Keratinocyte (primary cell): Measurements from ENCODE around the gene ARFIP1. TPM values are rescaled to one million over a fixed set of nuclear protein-coding genes. Genes with fewer than 3 reads are reported as not detected.

Experiments used
- DNase-seq: peaks from one replicate; pipeline ENCODE4 v3.0.0-alpha.2; 2011; ENCODE audit warnings: low read depth, missing footprints, low spot score
- FAIRE-seq: peaks from 2 replicates; lab custom pipeline; 2011; peaks lifted over from hg19 to GRCh38; lab: Jason Lieb, UNC
- H2AFZ ChIP-seq: 2 replicates; pipeline ENCODE4 v1.6.0; 2012; ENCODE audit warnings: low read length, control low read depth, inconsistent platforms; ENCODE audit not compliant: control insufficient read depth
- H3K27ac ChIP-seq: 2 replicates; pipeline ENCODE4 v1.5.1; 2011; ENCODE audit warnings: low read length; ENCODE audit not compliant: control insufficient read depth, insufficient read depth
- H3K27me3 ChIP-seq: 3 replicates; pipeline ENCODE4 v1.6.0; 2011; ENCODE audit warnings: low read length; ENCODE audit not compliant: control insufficient read depth, insufficient read depth; ENCODE audit errors: extremely low read depth
- H3K36me3 ChIP-seq, 2 experiments: 2 replicates in 1 of 2; 3 replicates in 1 of 2; pipeline ENCODE4 v1.5.1; 2011; ENCODE audit warnings: low read length in 2 of 2, mild to moderate bottlenecking in 1 of 2; ENCODE audit not compliant: control insufficient read depth in 2 of 2, insufficient read depth in 2 of 2; ENCODE audit errors: extremely low read depth in 1 of 2
- H3K4me1 ChIP-seq: 3 replicates; pipeline ENCODE4 v1.5.1; 2011; ENCODE audit warnings: low read length; ENCODE audit not compliant: control insufficient read depth, insufficient read depth; ENCODE audit errors: extremely low read depth
- H3K4me2 ChIP-seq: 3 replicates; pipeline ENCODE4 v1.6.0; 2011; ENCODE audit warnings: low read depth, low read length; ENCODE audit not compliant: control insufficient read depth, insufficient read depth; ENCODE audit errors: extremely low read depth
- H3K4me3 ChIP-seq, 3 experiments: fragments of 200-600 bp in 1 of 3; sonication (generic) in 1 of 3; 2 replicates in 2 of 3; 3 replicates in 1 of 3; pipeline ENCODE4 v1.5.1; 2011 to 2016; ENCODE audit warnings: low read length in 3 of 3, mild to moderate bottlenecking in 3 of 3, control low read depth in 2 of 3, inconsistent platforms in 1 of 3, low read depth in 1 of 3, mixed read lengths in 1 of 3, mixed run types in 1 of 3, moderate library complexity in 1 of 3; ENCODE audit not compliant: control insufficient read depth in 2 of 3, insufficient read depth in 2 of 3; ENCODE audit errors: extremely low read depth in 1 of 3
- H3K79me2 ChIP-seq: 2 replicates; pipeline ENCODE4 v1.6.0; 2012; ENCODE audit warnings: low read length; ENCODE audit not compliant: control insufficient read depth, insufficient read depth
- H3K9ac ChIP-seq: 3 replicates; pipeline ENCODE4 v1.6.0; 2011; ENCODE audit warnings: low read length; ENCODE audit not compliant: control insufficient read depth, insufficient read depth; ENCODE audit errors: extremely low read depth
- H3K9me1 ChIP-seq: 3 replicates; pipeline ENCODE4 v1.6.0; 2011; ENCODE audit warnings: low read length; ENCODE audit not compliant: control insufficient read depth, insufficient read depth; ENCODE audit errors: extremely low read depth
- H3K9me3 ChIP-seq: 2 replicates; pipeline ENCODE4 v1.5.1; 2012; ENCODE audit warnings: low read depth, low read length; ENCODE audit not compliant: control insufficient read depth
- H4K20me1 ChIP-seq: 3 replicates; pipeline ENCODE4 v1.6.0; 2011; ENCODE audit warnings: low read length; ENCODE audit not compliant: control insufficient read depth, insufficient read depth; ENCODE audit errors: extremely low read depth
- EZH2 ChIP-seq: IDR thresholded peaks from one replicate; pipeline ENCODE4 v1.6.1; 2012; ENCODE audit warnings: inconsistent platforms, mild to moderate bottlenecking, low read length, moderate library complexity
- dilution Hi-C: fragments of 300-500 bp; cut with MboI; formaldehyde crosslinking; loops from one replicate; pipeline ENCODE4 v1.7.0; 2020; ENCODE audit warnings: low sequenced_read_pairs; ENCODE audit not compliant: extremely low pct_ligation_motif_present
- polyA plus RNA-seq, 5 experiments: library from polyadenylated mRNA; depleted of rRNA in 3 of 5; stranded (reverse) in 3 of 5; stranded (forward) in 1 of 5; unstranded in 1 of 5; fragments of >200 nt; gene quantifications; 1 replicate in 1 of 5; 2 replicates in 3 of 5; 3 replicates in 1 of 5; pipeline versions ENCODE4 v1.2.1 to v1.2.3, GENCODE V29; 2011 to 2012; ENCODE audit warnings: missing spikeins in 2 of 5, low read depth in 1 of 5, low replicate concordance in 1 of 5
- TF ChIP-seq, protein P1 (sequence below), 3 experiments: IDR thresholded peaks in 1 of 3; conservative IDR thresholded peaks in 1 of 3; optimal IDR thresholded peaks in 1 of 3; 2 replicates in 2 of 3; 3 replicates in 1 of 3; pipeline versions ENCODE3 to v1.5.1; 2011; ENCODE audit warnings: low read length in 3 of 3, mild to moderate bottlenecking in 3 of 3, moderate library complexity in 2 of 3, control low read depth in 1 of 3, inconsistent platforms in 1 of 3; ENCODE audit not compliant: insufficient read depth in 2 of 3; ENCODE audit errors: extremely low read depth in 1 of 3

The ARFIP1 gene
- polyA plus RNA-seq, 1 donor (not counting 4 experiments of a cell fraction or from before 2014, with no cell fraction given): 44.4 TPM

DNA sequence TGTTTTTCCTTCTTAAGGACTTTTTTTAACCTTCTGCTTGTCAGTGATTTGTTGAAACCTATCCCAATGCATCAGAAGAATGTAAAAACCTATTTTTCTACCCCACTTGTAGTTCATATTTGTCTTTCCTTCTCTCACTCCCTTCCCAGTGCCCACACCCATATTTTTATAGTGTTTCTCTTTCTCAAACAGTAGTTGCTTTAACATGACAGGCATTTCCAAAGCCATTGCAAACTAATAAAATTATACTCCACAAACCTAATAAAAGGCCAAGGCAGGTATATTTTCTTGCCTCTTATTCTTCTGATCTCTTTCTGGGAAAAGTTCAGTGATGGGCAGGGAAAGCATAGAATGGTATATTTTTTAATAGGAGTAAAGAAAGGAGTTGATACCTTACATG, 120.6 kb downstream of the ARFIP1 start:
- TF ChIP-seq, protein P1, sequence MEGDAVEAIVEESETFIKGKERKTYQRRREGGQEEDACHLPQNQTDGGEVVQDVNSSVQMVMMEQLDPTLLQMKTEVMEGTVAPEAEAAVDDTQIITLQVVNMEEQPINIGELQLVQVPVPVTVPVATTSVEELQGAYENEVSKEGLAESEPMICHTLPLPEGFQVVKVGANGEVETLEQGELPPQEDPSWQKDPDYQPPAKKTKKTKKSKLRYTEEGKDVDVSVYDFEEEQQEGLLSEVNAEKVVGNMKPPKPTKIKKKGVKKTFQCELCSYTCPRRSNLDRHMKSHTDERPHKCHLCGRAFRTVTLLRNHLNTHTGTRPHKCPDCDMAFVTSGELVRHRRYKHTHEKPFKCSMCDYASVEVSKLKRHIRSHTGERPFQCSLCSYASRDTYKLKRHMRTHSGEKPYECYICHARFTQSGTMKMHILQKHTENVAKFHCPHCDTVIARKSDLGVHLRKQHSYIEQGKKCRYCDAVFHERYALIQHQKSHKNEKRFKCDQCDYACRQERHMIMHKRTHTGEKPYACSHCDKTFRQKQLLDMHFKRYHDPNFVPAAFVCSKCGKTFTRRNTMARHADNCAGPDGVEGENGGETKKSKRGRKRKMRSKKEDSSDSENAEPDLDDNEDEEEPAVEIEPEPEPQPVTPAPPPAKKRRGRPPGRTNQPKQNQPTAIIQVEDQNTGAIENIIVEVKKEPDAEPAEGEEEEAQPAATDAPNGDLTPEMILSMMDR (optimal IDR thresholded peaks at IDR 0.05 in 1 of 3, IDR thresholded peaks at IDR 0.05 in 1 of 3, conservative IDR thresholded peaks at IDR 0.05 in 1 of 3; ENCODE audit: extremely low read depth in 1 of 3, insufficient read depth in 2 of 3, low read length in 3 of 3): no peak
- TF ChIP-seq EZH2: no peak
- no peak for FAIRE-seq
- H3K27me3 ChIP-seq: no peaks in the 10 kb centered on the region

DNA sequence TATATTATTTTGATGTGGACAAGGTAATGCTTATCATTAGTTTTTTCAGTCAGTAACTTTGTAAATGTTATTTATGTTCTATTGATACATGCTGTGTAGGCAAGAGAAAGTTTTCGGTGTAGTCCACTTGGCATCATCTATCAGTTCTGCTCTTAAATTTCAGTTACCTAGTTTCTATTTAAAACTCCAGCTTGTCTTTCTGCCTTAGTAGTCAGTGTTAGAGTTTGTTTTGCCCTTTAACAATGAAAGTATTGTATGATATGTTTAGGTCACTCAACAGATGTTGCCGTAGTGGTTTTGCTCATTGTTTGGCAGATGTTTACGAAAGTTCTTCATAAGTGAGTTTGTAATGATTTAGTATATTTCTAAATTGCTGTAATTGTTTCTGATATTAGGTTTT, 121.5 kb downstream of the ARFIP1 start:
- H3K9me1 ChIP-seq: no peaks in the 10 kb centered on the region
- TF ChIP-seq, protein P1 (optimal IDR thresholded peaks at IDR 0.05 in 1 of 3, IDR thresholded peaks at IDR 0.05 in 1 of 3, conservative IDR thresholded peaks at IDR 0.05 in 1 of 3; ENCODE audit: extremely low read depth in 1 of 3, insufficient read depth in 2 of 3, low read length in 3 of 3): no peak
- no peak for TF ChIP-seq EZH2
- H3K36me3 ChIP-seq: peaks cover 0 to 1% of the 10 kb centered on the region in 2 experiments
- H3K9ac ChIP-seq: no peak overlapping the region
- DNase-seq (no peak), FAIRE-seq (no peak)
- dilution Hi-C loops: no loop called here
- H2AFZ ChIP-seq: no peak overlapping the region
- H3K27me3 ChIP-seq: no peaks in the 10 kb centered on the region
- H3K27ac ChIP-seq: no peak overlapping the region
- no peak overlapping the region for H3K4me3 ChIP-seq
- H3K4me2 ChIP-seq: no peak overlapping the region
- no peaks in the 10 kb centered on the region for H4K20me1 ChIP-seq
- no peaks in the 10 kb centered on the region for H3K79me2 ChIP-seq
- no peaks in the 10 kb centered on the region for H3K4me1 ChIP-seq
- H3K9me3 ChIP-seq: no peaks in the 10 kb centered on the region

More for the DNA sequence above, 120.6 kb downstream of the ARFIP1 start:
- Histone ChIP-seq H2AFZ (no peak overlapping the region), H3K4me1 (no peaks in the 10 kb centered on the region), H3K4me2 (no peak overlapping the region), H3K27ac (no peak overlapping the region), H3K4me3 (no peak overlapping the region), H3K9me3 (no peaks in the 10 kb centered on the region), H3K79me2 (no peaks in the 10 kb centered on the region), H4K20me1 (no peaks in the 10 kb centered on the region), H3K9ac (no peak overlapping the region), H3K9me1 (no peaks in the 10 kb centered on the region), H3K36me3 (peaks cover 0 to 1% of the 10 kb centered on the region in 2 experiments)
- no peak for DNase-seq
- dilution Hi-C loops: no loop called here
